ENCODE data around the gene ART4.
A peak's percentile ranks its signal among the peaks of the same experiment; 100 is the strongest.

Gene ART4

DNA sequence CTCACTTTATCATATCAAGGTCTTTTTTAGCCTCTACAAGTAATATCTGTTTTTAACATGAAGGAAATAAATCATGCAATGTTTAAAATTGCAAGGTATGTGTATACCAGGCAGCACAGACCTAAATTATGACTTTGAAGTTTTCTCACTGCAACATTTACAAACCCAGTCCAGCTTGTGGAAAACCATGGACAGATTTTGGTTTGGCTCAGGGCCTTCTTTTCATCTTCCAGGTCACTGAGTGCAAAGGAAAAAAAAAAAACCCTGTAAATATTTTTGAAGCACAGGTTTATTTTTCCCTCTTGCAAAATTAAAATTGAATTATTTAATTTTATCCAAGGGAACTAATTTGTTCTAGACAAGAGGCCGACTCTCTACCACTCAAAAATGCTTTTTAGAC lies 28.6 kb upstream of the ART4 start:
- Mint-ChIP-seq H3K4me3 (no peak overlapping the region), H3K27ac (no peak overlapping the region), H3K27me3 (no peaks in the 10 kb centered on the region), H3K9me3 (peaks cover 14% of the 10 kb centered on the region), H3K36me3 (ENCODE audit: low read depth) (no peaks in the 10 kb centered on the region), H3K4me1 (ENCODE audit: low read depth) (no peaks in the 10 kb centered on the region)
- intact Hi-C loops (cut with micrococcal nuclease): no loop called here

DNA sequence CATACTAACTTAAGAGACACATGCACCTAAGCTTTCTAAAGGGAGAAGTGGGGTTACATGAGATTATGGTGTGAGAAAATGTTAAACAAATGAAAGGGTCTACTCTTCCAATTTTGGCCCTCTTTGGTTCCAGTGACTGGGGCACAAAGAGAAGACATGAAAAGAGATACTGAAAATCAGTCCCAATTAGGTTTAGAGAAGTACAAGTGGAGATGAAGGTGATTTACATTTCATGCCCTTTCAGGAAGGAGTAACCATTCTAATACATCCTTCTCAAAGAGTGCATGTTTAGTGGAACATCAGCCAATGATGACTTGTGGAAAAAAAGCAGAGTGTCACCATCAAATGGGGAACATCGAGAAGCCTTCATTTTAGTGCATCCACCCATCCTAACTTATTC lies 27.9 kb upstream of the ART4 start:
- Mint-ChIP-seq H3K36me3 (ENCODE audit: low read depth) (no peaks in the 10 kb centered on the region), H3K27ac (no peak overlapping the region), H3K4me3 (no peak overlapping the region), H3K4me1 (ENCODE audit: low read depth) (no peaks in the 10 kb centered on the region), H3K9me3 (peaks cover 15% of the 10 kb centered on the region), H3K27me3 (no peaks in the 10 kb centered on the region)
- intact Hi-C loops (cut with micrococcal nuclease): no loop called here

DNA sequence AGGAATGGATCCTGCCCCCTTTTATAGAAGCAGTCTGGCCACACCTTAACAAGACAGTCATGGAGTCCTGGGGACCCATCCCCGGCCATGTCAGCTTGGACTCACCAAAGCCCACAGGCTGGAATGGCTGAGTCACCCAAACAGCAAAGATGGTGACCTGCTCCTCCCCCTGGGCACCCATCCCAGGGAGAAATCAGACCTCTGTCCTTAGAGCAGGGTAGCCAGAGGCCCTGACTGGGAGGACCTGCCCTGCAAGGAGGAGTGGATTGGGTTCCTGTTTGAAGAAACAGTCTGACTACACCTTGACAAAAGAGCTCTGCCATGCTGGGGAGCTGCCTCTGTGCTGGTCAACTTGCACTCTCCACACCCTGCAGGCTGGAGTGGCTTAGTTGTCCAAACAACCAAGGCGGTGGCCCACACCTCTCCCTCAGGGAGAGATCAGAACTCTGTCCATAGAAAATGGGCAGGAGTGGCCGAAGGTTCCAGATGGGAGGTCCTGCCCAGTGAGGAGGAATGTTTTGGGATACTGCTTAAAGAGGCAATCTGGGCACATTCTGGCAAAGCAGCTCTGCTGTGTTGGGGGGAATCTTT lies 25.7 kb upstream of the ART4 start:
- intact Hi-C loops (cut with micrococcal nuclease): no loop called here
- no peak overlapping the region for H3K27ac Mint-ChIP-seq

DNA sequence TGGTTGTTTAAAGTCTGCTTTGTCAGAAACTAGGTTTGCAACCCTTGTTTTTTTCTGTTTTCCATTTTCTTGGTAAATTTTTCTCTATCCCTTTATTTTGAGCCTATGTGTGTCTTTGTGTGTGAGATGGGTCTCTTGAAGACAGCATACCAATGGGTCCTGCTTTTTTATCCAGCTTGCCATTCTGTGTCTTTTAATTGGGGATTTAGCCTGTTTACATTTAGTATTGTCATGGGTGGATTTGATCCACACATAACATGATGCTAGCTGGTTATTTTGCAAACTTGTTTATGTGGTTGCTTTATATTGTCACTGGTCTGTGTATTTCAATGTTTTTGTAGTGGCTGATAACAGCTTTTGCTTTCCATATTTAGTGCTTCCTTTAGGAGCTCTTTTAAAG lies 17.2 kb upstream of the ART4 start:
- H3K36me3 Mint-ChIP-seq (ENCODE audit: low read depth): no peaks in the 10 kb centered on the region
- intact Hi-C loops (cut with micrococcal nuclease): no loop called here
- H3K27me3 Mint-ChIP-seq: no peaks in the 10 kb centered on the region
- H3K9me3 Mint-ChIP-seq: peaks cover 21% of the 10 kb centered on the region
- H3K27ac Mint-ChIP-seq: no peak overlapping the region
- peaks cover 13% of the 10 kb centered on the region for H3K4me1 Mint-ChIP-seq (ENCODE audit: low read depth)
- no peak overlapping the region for H3K4me3 Mint-ChIP-seq

More for the DNA sequence above, 25.7 kb upstream of the ART4 start:
- Mint-ChIP-seq H3K4me3 (no peak overlapping the region), H3K27me3 (no peaks in the 10 kb centered on the region), H3K4me1 (ENCODE audit: low read depth) (no peaks in the 10 kb centered on the region), H3K9me3 (peaks cover 15% of the 10 kb centered on the region), H3K36me3 (ENCODE audit: low read depth) (no peaks in the 10 kb centered on the region)

DNA sequence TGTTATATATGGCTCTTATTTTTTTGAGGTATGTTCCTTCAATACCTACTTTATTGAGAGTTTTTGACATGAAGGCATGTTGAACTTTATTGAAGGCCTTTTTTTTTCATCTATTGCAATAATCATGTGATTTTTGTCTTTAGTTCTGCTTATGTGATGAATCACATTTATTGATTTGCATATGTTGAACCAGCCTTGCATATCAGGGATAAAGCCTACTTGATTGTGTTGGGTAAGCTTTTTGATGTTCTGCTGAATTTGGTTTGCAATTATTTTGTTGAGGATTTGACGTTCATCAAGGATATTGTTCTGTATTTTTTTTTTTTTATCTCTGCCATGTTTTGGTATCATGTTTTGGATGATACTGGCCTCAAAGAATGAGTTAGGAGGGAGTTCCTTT lies 15.2 kb upstream of the ART4 start:
- H3K27me3 Mint-ChIP-seq: no peaks in the 10 kb centered on the region
- peaks cover 13% of the 10 kb centered on the region for H3K4me1 Mint-ChIP-seq (ENCODE audit: low read depth)
- no peak overlapping the region for H3K27ac Mint-ChIP-seq
- H3K36me3 Mint-ChIP-seq (ENCODE audit: low read depth): no peaks in the 10 kb centered on the region
- peaks cover 21% of the 10 kb centered on the region for H3K9me3 Mint-ChIP-seq
- H3K4me3 Mint-ChIP-seq: no peak overlapping the region
- intact Hi-C loops (cut with micrococcal nuclease): no loop called here

DNA sequence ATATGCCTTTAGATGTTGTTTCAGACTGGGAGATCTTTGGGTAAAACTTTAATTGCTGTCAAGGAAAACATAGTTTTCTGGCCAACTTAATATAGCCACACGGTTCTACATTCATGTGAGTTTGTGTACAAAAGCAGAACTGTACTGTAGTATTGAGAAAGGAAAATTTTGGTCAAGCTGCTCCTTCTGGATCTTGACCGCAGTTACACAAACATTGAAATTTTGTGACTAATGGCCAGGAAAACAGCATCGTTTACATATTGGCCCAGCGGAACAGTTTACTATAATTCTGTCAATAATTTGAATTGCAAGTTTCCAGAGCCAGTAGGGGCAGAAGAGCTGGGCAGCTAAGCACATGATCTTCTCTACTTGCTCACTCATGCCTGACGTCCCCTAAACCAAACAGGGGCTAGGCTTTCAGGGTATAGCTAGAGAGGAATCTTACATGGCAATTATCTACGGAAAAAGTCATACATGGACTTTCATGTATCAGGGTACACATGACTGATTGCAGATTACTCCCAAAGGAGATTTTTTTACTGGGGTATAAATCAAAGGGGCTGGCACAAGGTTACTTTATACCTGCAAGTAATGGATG lies 11.4 kb upstream of the ART4 start:
- Mint-ChIP-seq H3K27me3 (no peaks in the 10 kb centered on the region), H3K4me3 (no peak overlapping the region), H3K4me1 (ENCODE audit: low read depth) (peaks cover 13% of the 10 kb centered on the region), H3K9me3 (peaks cover 8% of the 10 kb centered on the region), H3K27ac (no peak overlapping the region), H3K36me3 (ENCODE audit: low read depth) (no peaks in the 10 kb centered on the region)
- intact Hi-C loops (cut with micrococcal nuclease): no loop called here

DNA sequence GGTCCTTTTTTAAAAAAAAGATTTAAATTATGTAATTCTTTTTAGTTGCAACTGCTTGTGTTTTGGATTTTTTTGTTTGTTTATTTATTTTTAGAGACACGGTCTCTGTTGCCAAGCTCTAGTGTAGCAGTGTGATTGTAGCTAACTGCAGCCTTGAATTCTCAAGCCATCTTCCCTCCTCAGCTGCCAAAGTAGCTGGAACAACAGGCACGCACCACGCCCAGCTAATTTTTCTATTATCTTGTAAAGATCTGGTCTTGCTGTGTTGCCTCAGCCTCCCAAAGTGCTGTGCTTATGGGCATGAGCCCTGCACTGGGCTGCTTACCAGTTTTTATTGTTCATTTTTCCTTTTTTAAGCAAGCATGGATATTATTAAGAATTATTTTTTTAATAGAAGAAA lies 10.6 kb upstream of the ART4 start:
- no peaks in the 10 kb centered on the region for H3K36me3 Mint-ChIP-seq (ENCODE audit: low read depth)
- intact Hi-C loops (cut with micrococcal nuclease): no loop called here
- peaks cover 1% of the 10 kb centered on the region for H3K9me3 Mint-ChIP-seq
- H3K4me3 Mint-ChIP-seq: no peak overlapping the region
- no peaks in the 10 kb centered on the region for H3K27me3 Mint-ChIP-seq
- H3K4me1 Mint-ChIP-seq (ENCODE audit: low read depth): peaks cover 13% of the 10 kb centered on the region
- H3K27ac Mint-ChIP-seq: no peak overlapping the region

DNA sequence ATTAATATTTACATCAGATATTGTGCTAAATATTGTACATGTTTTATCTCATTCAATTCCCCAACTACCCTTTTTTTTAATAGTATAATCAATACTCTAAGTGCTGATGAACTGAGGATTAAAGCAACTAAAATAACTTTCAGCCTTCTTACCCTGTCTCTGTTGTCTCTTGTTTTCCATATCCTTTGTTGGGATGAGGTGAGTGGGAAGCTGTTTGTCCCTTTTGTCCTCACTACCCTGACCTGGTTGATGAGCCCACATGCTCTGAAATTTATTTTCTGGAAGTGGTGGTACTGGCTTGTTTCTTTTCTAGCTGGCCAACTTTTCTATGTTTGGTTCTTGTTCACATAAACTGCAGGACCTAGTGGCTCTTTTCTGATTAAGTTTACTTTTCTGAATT lies 9.6 kb upstream of the ART4 start:
- Mint-ChIP-seq H3K27ac (no peak overlapping the region), H3K36me3 (ENCODE audit: low read depth) (no peaks in the 10 kb centered on the region), H3K4me1 (ENCODE audit: low read depth) (peaks cover 5% of the 10 kb centered on the region), H3K27me3 (no peaks in the 10 kb centered on the region), H3K9me3 (no peaks in the 10 kb centered on the region), H3K4me3 (no peak overlapping the region)
- intact Hi-C loops (cut with micrococcal nuclease): no loop called here

DNA sequence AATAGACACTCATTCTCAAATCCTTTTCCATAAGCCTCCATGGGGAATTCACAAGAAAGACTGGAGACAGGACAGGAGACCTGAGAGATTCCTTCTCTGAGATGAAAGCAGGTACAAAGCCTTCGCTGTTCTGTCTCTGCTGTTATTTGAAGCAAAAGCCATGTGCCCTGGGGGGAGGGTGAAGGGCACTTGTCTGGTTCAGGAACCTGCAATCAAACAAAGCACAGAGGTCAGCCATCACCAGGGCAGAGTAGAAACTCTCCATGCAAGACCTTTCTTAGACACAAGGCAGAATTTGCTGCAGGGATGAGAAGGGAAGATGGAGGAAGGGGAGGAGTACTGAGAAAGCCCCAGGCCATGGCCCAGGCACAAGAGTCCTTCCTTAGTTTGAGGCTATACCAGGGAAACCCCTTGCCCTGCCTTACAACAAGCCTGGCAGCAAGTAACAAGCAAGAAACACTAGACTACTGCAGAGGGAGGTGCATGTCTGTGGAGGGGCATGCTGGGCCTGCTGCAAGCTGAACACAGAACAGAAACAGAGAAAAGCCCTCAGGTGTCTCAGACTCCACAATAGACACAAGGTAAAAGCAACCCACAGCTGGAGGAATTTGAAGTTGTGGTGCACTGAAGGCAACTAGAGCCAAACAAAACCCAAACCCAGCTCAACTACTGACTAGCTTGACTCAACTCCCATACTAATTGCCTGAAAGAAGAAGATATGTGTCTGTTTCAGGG lies 7.8 kb upstream of the ART4 start:
- no peaks in the 10 kb centered on the region for H3K36me3 Mint-ChIP-seq (ENCODE audit: low read depth)
- no peaks in the 10 kb centered on the region for H3K27me3 Mint-ChIP-seq
- intact Hi-C loops (cut with micrococcal nuclease): no loop called here
- H3K4me1 Mint-ChIP-seq (ENCODE audit: low read depth): no peaks in the 10 kb centered on the region
- no peak overlapping the region for H3K27ac Mint-ChIP-seq
- H3K9me3 Mint-ChIP-seq: no peaks in the 10 kb centered on the region
- H3K4me3 Mint-ChIP-seq: no peak overlapping the region

DNA sequence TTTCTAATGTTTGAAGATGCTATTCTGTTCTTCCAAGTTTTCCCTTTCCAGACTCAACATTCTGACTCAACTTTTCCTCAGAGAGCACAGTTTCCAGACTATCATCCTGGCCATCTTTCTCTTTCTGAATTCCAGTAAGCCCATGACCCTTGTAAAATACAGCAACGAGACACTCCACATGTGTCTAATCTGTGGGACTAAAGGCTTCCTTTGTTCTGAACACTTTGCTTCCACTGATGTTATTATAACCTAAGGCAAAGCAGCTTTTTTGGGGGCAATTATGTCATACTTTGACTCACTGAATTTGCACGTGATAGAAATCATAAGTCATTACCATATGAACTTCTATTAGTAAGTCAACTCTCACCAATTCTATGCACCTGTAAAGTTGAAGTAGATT lies 6.3 kb upstream of the ART4 start:
- Mint-ChIP-seq H3K27me3 (no peaks in the 10 kb centered on the region), H3K27ac (no peak overlapping the region), H3K36me3 (ENCODE audit: low read depth) (no peaks in the 10 kb centered on the region), H3K4me1 (ENCODE audit: low read depth) (peaks cover 6% of the 10 kb centered on the region), H3K4me3 (no peak overlapping the region), H3K9me3 (no peaks in the 10 kb centered on the region)
- intact Hi-C loops (cut with micrococcal nuclease): loop anchor here (5.0 to 10.0 kb wide), 4 partner anchors 93 to 418 kb away; partner anchors contain the start of gene RERG

DNA sequence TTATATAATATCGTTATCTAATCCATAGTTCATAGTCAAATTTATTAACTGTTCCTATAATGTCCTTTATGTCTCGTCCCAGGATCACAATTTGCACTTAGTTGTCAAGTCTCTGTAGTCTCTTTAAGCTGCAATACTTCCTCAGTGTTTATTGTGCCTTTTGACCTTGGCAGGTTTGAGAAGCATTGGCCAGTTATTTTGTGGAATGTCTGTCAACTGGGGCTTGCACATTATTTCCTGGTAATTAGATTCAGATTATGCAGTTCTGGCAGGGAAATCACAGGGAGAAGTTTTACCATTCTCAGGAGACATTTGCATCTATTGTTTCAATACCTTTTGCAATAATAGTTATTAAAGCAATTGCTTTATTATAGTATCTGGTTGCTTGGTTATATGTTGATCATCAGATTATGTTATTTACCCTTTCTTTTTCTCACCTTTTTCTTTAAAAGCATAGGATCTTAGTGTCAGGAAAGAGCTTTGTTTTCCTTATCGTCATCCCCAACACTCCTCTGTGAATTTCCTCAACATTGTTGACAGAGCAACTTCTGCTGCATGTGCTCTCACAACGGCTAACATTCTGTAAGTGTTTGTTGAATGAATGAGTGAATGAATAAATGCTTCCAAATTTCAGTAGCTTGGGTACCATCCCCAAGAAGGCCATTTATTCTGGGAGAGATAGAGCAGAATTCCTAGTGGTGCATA lies 3.7 kb upstream of the ART4 start:
- Mint-ChIP-seq H3K9me3 (no peaks in the 10 kb centered on the region), H3K4me3 (no peak overlapping the region), H3K27ac (no peak overlapping the region), H3K27me3 (no peaks in the 10 kb centered on the region), H3K4me1 (ENCODE audit: low read depth) (peaks cover 6% of the 10 kb centered on the region), H3K36me3 (ENCODE audit: low read depth) (no peaks in the 10 kb centered on the region)
- intact Hi-C loops (cut with micrococcal nuclease): loop anchor here (5.0 to 10.0 kb wide), 4 partner anchors 95 to 420 kb away; partner anchors contain the start of gene RERG

DNA sequence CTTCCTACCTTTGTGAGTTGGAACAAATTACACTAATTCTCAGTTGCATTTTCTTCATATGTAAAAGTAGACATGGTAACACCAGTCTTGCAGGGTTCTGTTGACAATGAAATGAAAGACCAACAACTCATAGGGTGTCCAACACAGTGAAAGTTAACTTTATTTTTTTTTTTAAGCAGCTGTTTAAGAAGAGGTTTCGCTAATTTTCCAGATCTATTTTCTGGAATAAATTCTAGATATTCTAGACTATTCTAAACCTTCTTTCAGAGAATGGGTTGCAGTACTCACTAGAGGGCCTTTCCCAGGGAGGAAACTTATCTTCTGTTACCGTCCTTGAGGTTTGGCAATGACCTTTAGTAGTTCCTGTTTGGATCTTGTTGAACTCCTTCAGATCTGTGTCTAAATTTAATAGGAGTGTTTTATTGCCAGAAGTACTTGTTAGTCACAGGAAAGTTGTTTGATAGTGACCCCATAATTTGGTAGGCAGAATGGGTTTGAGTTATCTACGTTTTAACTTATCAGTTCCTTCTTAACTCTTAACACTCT lies 2.8 kb upstream of the ART4 start:
- H3K27me3 Mint-ChIP-seq: no peaks in the 10 kb centered on the region
- intact Hi-C loops (cut with micrococcal nuclease): loop anchor here (5.0 to 10.0 kb wide), 4 partner anchors 96 to 421 kb away; partner anchors contain the start of gene RERG
- H3K27ac Mint-ChIP-seq: no peak overlapping the region
- peaks cover 6% of the 10 kb centered on the region for H3K4me1 Mint-ChIP-seq (ENCODE audit: low read depth)
- H3K9me3 Mint-ChIP-seq: no peaks in the 10 kb centered on the region
- no peak overlapping the region for H3K4me3 Mint-ChIP-seq
- no peaks in the 10 kb centered on the region for H3K36me3 Mint-ChIP-seq (ENCODE audit: low read depth)

DNA sequence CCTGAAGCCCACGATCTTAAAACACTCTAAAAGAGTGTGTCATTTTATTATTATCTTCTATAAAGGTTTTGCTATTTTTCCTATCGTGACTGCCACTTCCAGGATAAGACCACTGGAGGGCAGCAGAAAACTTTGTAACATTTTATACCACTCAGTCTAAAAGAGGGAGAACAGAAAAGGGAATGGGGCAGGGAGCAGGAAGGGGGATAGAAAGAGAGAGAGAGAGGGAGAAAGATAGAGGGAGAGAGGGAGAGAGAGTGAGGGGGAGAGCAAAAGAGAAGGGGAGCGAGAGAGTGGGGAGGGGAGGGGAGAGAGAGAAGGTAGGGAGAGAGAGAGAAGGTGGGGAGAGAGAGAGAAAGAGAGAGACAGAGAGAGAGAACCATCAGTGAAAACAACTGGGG lies 2.0 kb upstream of the ART4 start:
- H3K4me3 Mint-ChIP-seq: no peak overlapping the region
- peak overlapping the region; percentile 57 for H3K27ac Mint-ChIP-seq
- H3K4me1 Mint-ChIP-seq (ENCODE audit: low read depth): peaks cover 6% of the 10 kb centered on the region
- intact Hi-C loops (cut with micrococcal nuclease): loop anchor here (1.0 to 10.0 kb wide), 5 partner anchors 97 to 422 kb away; partner anchors contain the start of gene RERG
- H3K9me3 Mint-ChIP-seq: no peaks in the 10 kb centered on the region
- H3K27me3 Mint-ChIP-seq: no peaks in the 10 kb centered on the region
- H3K36me3 Mint-ChIP-seq (ENCODE audit: low read depth): no peaks in the 10 kb centered on the region

DNA sequence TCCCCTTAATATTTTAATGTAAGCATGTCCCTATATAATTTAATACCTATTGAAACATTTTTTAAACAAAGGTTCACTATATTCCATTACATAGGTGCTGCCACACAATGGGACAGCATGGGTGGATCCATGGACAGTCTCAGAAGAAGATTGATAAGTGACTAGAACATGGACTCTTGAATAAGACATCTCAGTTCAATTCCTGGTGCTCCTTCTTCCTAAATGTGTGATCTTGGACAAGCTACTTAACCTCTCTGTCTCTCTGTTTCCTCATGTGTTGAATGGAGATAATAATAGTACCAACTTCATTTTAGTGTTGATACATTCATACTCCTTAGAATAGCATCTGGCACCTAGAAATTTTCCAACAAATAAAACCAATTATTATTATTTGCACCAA lies 1.1 kb upstream of the ART4 start:
- no peaks in the 10 kb centered on the region for H3K27me3 Mint-ChIP-seq
- no peak overlapping the region for H3K4me3 Mint-ChIP-seq
- intact Hi-C loops (cut with micrococcal nuclease): loop anchor here (10.0 kb wide), 1 partner anchor 380 kb away; the partner anchor contains the start of gene RERG
- peaks cover 6% of the 10 kb centered on the region for H3K4me1 Mint-ChIP-seq (ENCODE audit: low read depth)
- H3K36me3 Mint-ChIP-seq (ENCODE audit: low read depth): no peaks in the 10 kb centered on the region
- no peak overlapping the region for H3K27ac Mint-ChIP-seq
- no peaks in the 10 kb centered on the region for H3K9me3 Mint-ChIP-seq

All from dendritic cell treated with granulocyte-macrophage colony-stimulating factor and Interleukin-4, amounts not matched to agents 40 ng/mL and 50 ng/mL, for 4 days (primary cell).